ENCODE results near the gene ZDHHC11B.

Gene ZDHHC11B

GRCh38 chr5:670396-671270 lies 113.9 kb downstream of the ZDHHC11B start:
- no peaks in the 10 kb centered on the region for H3K27me3 ChIP-seq (ENCODE audit: control insufficient read depth, insufficient read depth, low read length)
- no peak overlapping the region for H3K4me3 ChIP-seq (ENCODE audit: low read length)
- H3K4me1 ChIP-seq (ENCODE audit: control insufficient read depth, insufficient read depth, low read length): peaks cover 7% of the 10 kb centered on the region
- no peaks in the 10 kb centered on the region for H3K9me3 ChIP-seq (ENCODE audit: control insufficient read depth, insufficient read depth, low read length)
- WGBS (ENCODE audit: insufficient coverage, insufficient read length): no CpG with 5 or more reads among the region's 33 CpGs
- no peak for DNase-seq (ENCODE audit: low read depth, low spot score)
- no peak overlapping the region for H3K27ac ChIP-seq (ENCODE audit: low read length)
- H3K36me3 ChIP-seq (ENCODE audit: control insufficient read depth, insufficient read depth, low read length): no peaks in the 10 kb centered on the region; the same call in none of the 2 replicates

- Histone ChIP-seq H3K27me3 (ENCODE audit: control insufficient read depth, insufficient read depth, low read length) (no peaks in the 10 kb centered on the region), H3K4me1 (ENCODE audit: control insufficient read depth, insufficient read depth, low read length) (peaks cover 7% of the 10 kb centered on the region), H3K27ac (ENCODE audit: low read length) (no peak overlapping the region), H3K4me3 (ENCODE audit: low read length) (no peak overlapping the region), H3K9me3 (ENCODE audit: control insufficient read depth, insufficient read depth, low read length) (no peaks in the 10 kb centered on the region), H3K36me3 (ENCODE audit: control insufficient read depth, insufficient read depth, low read length) (no peaks in the 10 kb centered on the region; the same call in none of the 2 replicates)
- WGBS (ENCODE audit: insufficient coverage, insufficient read length): no CpG with 5 or more reads among the region's 22 CpGs
- no peak for DNase-seq (ENCODE audit: low read depth, low spot score)
Measured at GRCh38 chr5:669842-670395, 114.6 kb downstream of the ZDHHC11B start.

- no CpG with 5 or more reads among the region's 40 CpGs for WGBS (ENCODE audit: insufficient coverage, insufficient read length)
- H3K4me3 ChIP-seq (ENCODE audit: low read length): no peak overlapping the region
- no peak overlapping the region for H3K27ac ChIP-seq (ENCODE audit: low read length)
- no peak for DNase-seq (ENCODE audit: low read depth, low spot score)
- no peaks in the 10 kb centered on the region for H3K27me3 ChIP-seq (ENCODE audit: control insufficient read depth, insufficient read depth, low read length)
- H3K9me3 ChIP-seq (ENCODE audit: control insufficient read depth, insufficient read depth, low read length): no peaks in the 10 kb centered on the region
- peaks cover 3% of the 10 kb centered on the region for H3K36me3 ChIP-seq (ENCODE audit: control insufficient read depth, insufficient read depth, low read length)
- H3K4me1 ChIP-seq (ENCODE audit: control insufficient read depth, insufficient read depth, low read length): peaks cover 7% of the 10 kb centered on the region
Measured at GRCh38 chr5:669111-669841, 115.3 kb downstream of the ZDHHC11B start.

- no peak overlapping the region for H3K27ac ChIP-seq (ENCODE audit: low read length)
- peaks cover 7% of the 10 kb centered on the region for H3K4me1 ChIP-seq (ENCODE audit: control insufficient read depth, insufficient read depth, low read length)
- peaks cover 11% of the 10 kb centered on the region for H3K36me3 ChIP-seq (ENCODE audit: control insufficient read depth, insufficient read depth, low read length)
- no peaks in the 10 kb centered on the region for H3K27me3 ChIP-seq (ENCODE audit: control insufficient read depth, insufficient read depth, low read length)
- no peak overlapping the region for H3K4me3 ChIP-seq (ENCODE audit: low read length)
- no peaks in the 10 kb centered on the region for H3K9me3 ChIP-seq (ENCODE audit: control insufficient read depth, insufficient read depth, low read length)
- WGBS (ENCODE audit: insufficient coverage, insufficient read length): no CpG with 5 or more reads among the region's 44 CpGs
- DNase-seq (ENCODE audit: low read depth, low spot score): no peak
Measured at GRCh38 chr5:668283-668995, 116.1 kb downstream of the ZDHHC11B start.

GRCh38 chr5:666816-667498 lies 117.6 kb downstream of the ZDHHC11B start:
- H3K4me1 ChIP-seq (ENCODE audit: control insufficient read depth, insufficient read depth, low read length): peaks cover 3% of the 10 kb centered on the region
- no peak overlapping the region for H3K4me3 ChIP-seq (ENCODE audit: low read length)
- WGBS (ENCODE audit: insufficient coverage, insufficient read length): no CpG with 5 or more reads among the region's 13 CpGs
- no peak for DNase-seq (ENCODE audit: low read depth, low spot score)
- no peaks in the 10 kb centered on the region for H3K9me3 ChIP-seq (ENCODE audit: control insufficient read depth, insufficient read depth, low read length)
- peaks cover 17% of the 10 kb centered on the region for H3K36me3 ChIP-seq (ENCODE audit: control insufficient read depth, insufficient read depth, low read length)
- H3K27ac ChIP-seq (ENCODE audit: low read length): no peak overlapping the region
- H3K27me3 ChIP-seq (ENCODE audit: control insufficient read depth, insufficient read depth, low read length): no peaks in the 10 kb centered on the region

- H3K36me3 ChIP-seq (ENCODE audit: control insufficient read depth, insufficient read depth, low read length): peaks cover 17% of the 10 kb centered on the region
- no peak for DNase-seq (ENCODE audit: low read depth, low spot score)
- WGBS (ENCODE audit: insufficient coverage, insufficient read length): no CpG with 5 or more reads among the region's 40 CpGs
Measured at GRCh38 chr5:665956-666711, 118.4 kb downstream of the ZDHHC11B start.

GRCh38 chr5:665541-665955 lies 119.0 kb downstream of the ZDHHC11B start:
- Histone ChIP-seq H3K4me3 (ENCODE audit: low read length) (no peak overlapping the region), H3K9me3 (ENCODE audit: control insufficient read depth, insufficient read depth, low read length) (no peaks in the 10 kb centered on the region), H3K27me3 (ENCODE audit: control insufficient read depth, insufficient read depth, low read length) (no peaks in the 10 kb centered on the region), H3K36me3 (ENCODE audit: control insufficient read depth, insufficient read depth, low read length) (peaks cover 19% of the 10 kb centered on the region), H3K4me1 (ENCODE audit: control insufficient read depth, insufficient read depth, low read length) (peaks cover 3% of the 10 kb centered on the region), H3K27ac (ENCODE audit: low read length) (no peak overlapping the region)
- WGBS (ENCODE audit: insufficient coverage, insufficient read length): no CpG with 5 or more reads among the region's 8 CpGs
- no peak for DNase-seq (ENCODE audit: low read depth, low spot score)

More at GRCh38 chr5:665956-666711, 118.4 kb downstream of the ZDHHC11B start:
- H3K4me3 ChIP-seq (ENCODE audit: low read length): no peak overlapping the region
- H3K4me1 ChIP-seq (ENCODE audit: control insufficient read depth, insufficient read depth, low read length): peaks cover 3% of the 10 kb centered on the region
- no peaks in the 10 kb centered on the region for H3K9me3 ChIP-seq (ENCODE audit: control insufficient read depth, insufficient read depth, low read length)
- no peak overlapping the region for H3K27ac ChIP-seq (ENCODE audit: low read length)
- no peaks in the 10 kb centered on the region for H3K27me3 ChIP-seq (ENCODE audit: control insufficient read depth, insufficient read depth, low read length)

- Histone ChIP-seq H3K27me3 (ENCODE audit: control insufficient read depth, insufficient read depth, low read length) (no peaks in the 10 kb centered on the region), H3K9me3 (ENCODE audit: control insufficient read depth, insufficient read depth, low read length) (no peaks in the 10 kb centered on the region), H3K36me3 (ENCODE audit: control insufficient read depth, insufficient read depth, low read length) (peaks cover 23% of the 10 kb centered on the region), H3K4me3 (ENCODE audit: low read length) (no peak overlapping the region), H3K4me1 (ENCODE audit: control insufficient read depth, insufficient read depth, low read length) (peaks cover 1% of the 10 kb centered on the region), H3K27ac (ENCODE audit: low read length) (no peak overlapping the region)
- no CpG with 5 or more reads among the region's 20 CpGs for WGBS (ENCODE audit: insufficient coverage, insufficient read length)
- no peak for DNase-seq (ENCODE audit: low read depth, low spot score)
Measured at GRCh38 chr5:664994-665360, 119.6 kb downstream of the ZDHHC11B start.

GRCh38 chr5:664343-664993 lies 120.1 kb downstream of the ZDHHC11B start:
- WGBS (ENCODE audit: insufficient coverage, insufficient read length): no CpG with 5 or more reads among the region's 24 CpGs

More at GRCh38 chr5:664343-664993, 120.1 kb downstream of the ZDHHC11B start:
- Histone ChIP-seq H3K9me3 (ENCODE audit: control insufficient read depth, insufficient read depth, low read length) (no peaks in the 10 kb centered on the region), H3K4me3 (ENCODE audit: low read length) (no peak overlapping the region), H3K27ac (ENCODE audit: low read length) (no peak overlapping the region), H3K4me1 (ENCODE audit: control insufficient read depth, insufficient read depth, low read length) (peaks cover 1% of the 10 kb centered on the region), H3K36me3 (ENCODE audit: control insufficient read depth, insufficient read depth, low read length) (peaks cover 27% of the 10 kb centered on the region), H3K27me3 (ENCODE audit: control insufficient read depth, insufficient read depth, low read length) (no peaks in the 10 kb centered on the region)
- DNase-seq (ENCODE audit: low read depth, low spot score): no peak
